Activated naive CD8-positive, alpha-beta T cell treated with anti-CD3 and anti-CD28 coated beads for 36 hours (primary cell): ENCODE results near the gene HEYL. TPM values are rescaled to one million over a fixed set of nuclear protein-coding genes. Genes with fewer than 3 reads are reported as not detected.

Source experiments
- DNase-seq: peaks from one replicate; pipeline ENCODE4 v3.0.0; 2021
- H3K27ac Mint-ChIP-seq: one replicate; pipeline ENCODE4 v1.8.0; 2022; ENCODE audit warnings: mild to moderate bottlenecking, moderate library complexity, mixed read lengths
- H3K27me3 Mint-ChIP-seq: one replicate; pipeline ENCODE4 v1.8.0; 2022; ENCODE audit warnings: mild to moderate bottlenecking, mixed read lengths
- H3K36me3 Mint-ChIP-seq: one replicate; pipeline ENCODE4 v1.8.0; 2021; ENCODE audit warnings: mild to moderate bottlenecking, mixed read lengths
- H3K4me1 Mint-ChIP-seq: one replicate; pipeline ENCODE4 v1.8.0; 2021; ENCODE audit warnings: mixed read lengths
- H3K4me3 Mint-ChIP-seq: one replicate; pipeline ENCODE4 v1.8.0; 2022; ENCODE audit warnings: mild to moderate bottlenecking, moderate library complexity, mixed read lengths
- H3K9me3 Mint-ChIP-seq: one replicate; pipeline ENCODE4 v1.8.0; 2022; ENCODE audit warnings: mixed read lengths
- total RNA-seq, 2 experiments: library from RNA; stranded (reverse); gene quantifications; one replicate each; pipeline ENCODE4 v1.2.3, GENCODE V29; 2021

Gene HEYL
- total RNA-seq, 2 experiments from 2014 or later: 0.08 to 0.26 TPM

DNA sequence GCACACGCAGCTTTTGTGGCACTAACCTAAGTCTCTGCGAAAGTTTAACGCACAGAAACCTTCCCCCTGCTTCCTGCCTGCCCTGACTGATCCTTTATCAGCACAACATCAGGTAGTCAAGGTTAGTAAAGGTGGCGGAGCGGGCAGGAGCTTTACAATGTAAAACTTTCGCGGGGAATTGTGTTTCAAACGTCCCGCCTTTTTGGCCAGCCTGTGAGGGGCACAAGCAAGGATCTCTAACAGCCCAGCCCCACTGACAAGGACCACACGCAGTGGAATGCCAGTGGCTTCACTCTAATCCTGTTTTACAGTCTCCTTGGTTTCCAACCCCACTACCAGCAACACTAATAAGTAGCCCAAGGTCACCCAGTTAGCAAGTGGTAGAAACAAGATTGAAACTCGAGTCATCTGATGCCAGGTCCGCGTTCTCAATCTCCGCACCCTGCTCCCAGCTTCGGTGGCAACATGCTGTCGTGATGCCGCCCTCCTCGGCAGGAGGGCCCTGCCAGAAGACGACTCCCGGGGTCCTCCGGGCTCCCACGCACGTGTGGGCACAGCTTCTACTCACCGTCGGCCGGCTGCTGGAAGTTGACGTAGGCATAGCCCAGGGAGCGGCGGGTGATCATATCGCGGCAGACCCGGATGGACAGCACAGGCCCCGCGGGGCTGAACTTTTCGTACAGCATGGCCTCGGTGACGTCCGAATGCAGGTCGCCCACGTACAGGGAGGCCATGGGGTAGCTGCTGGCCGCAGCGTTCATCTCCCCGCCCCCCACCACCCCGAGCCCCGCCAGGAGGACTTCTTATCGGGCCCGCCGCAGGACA, 64.0 kb downstream of the HEYL start:
- Mint-ChIP-seq H3K4me3 (peak overlapping the region; percentile 96), H3K27me3 (no peaks in the 10 kb centered on the region), H3K27ac (peak overlapping the region; percentile 92), H3K36me3 (peaks cover 47% of the 10 kb centered on the region), H3K4me1 (peaks cover 41% of the 10 kb centered on the region), H3K9me3 (no peaks in the 10 kb centered on the region)
- DNase-seq: peak; percentile 57

DNA sequence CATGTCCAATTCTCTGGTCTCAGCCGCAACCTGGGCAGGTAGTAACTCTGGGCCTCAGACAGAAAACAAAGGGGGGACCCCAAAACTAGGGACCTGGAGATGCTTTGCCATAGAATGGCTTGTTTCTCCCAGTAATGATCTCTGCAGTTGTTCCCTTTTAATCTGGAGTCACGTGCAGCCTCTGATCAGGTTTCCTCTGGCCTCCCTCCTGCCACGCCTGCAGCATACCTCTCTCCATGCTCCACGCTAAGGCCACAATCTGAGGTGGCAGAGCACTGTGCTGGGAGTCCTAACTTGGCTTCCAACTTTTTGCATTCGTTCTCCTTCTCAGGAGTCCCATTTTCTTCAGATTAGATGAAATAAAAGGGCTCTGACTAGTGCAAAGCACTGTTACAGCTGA, 64.8 kb downstream of the HEYL start:
- H3K27me3 Mint-ChIP-seq: no peaks in the 10 kb centered on the region
- peaks cover 43% of the 10 kb centered on the region for H3K4me1 Mint-ChIP-seq
- peak overlapping the region; percentile 92 for H3K27ac Mint-ChIP-seq
- DNase-seq: no peak
- no peaks in the 10 kb centered on the region for H3K9me3 Mint-ChIP-seq
- peaks cover 55% of the 10 kb centered on the region for H3K36me3 Mint-ChIP-seq
- H3K4me3 Mint-ChIP-seq: peak overlapping the region; percentile 96

Other genes with a start within 250 kb of the HEYL start
- gene BMP8A, start 148.0 kb downstream of the HEYL start, total RNA-seq: under 1 TPM; 0.14 to 0.16 TPM
- 100 to 1,000 TPM; 445 to 490 TPM for gene PABPC4, start 62.9 kb downstream of the HEYL start, total RNA-seq
- gene NT5C1A, start 32.5 kb upstream of the HEYL start, total RNA-seq: under 1 TPM in 1 of 2 experiments, not detected in 1; 0.32 TPM
- gene HPCAL4, start 51.8 kb upstream of the HEYL start, total RNA-seq: 1 to 10 TPM; 1.8 to 2.2 TPM
- gene PPIE, start 99.2 kb upstream of the HEYL start, total RNA-seq: 10 to 100 TPM; 66.9 to 68.0 TPM
- gene OXCT2, start 131.7 kb upstream of the HEYL start, total RNA-seq: 1 to 10 TPM; 3.8 to 5.7 TPM
- gene BMP8B, start 149.2 kb upstream of the HEYL start, total RNA-seq: under 1 TPM; 0.12 to 0.20 TPM
- 10 to 100 TPM; 42.3 to 44.0 TPM for gene TRIT1, start 243.9 kb upstream of the HEYL start, total RNA-seq